ENCODE results near the gene PBX4.

GRCh38 chr19:19634516-19635312 lies 16.2 kb upstream of the PBX4 start:
- TF ChIP-seq POLR2A (IDR thresholded peaks at IDR 0.05) (no peak), CTCF (IDR thresholded peaks at IDR 0.05) (no peak)

Data from heart left ventricle (tissue), 13 donors.